T1000 (cell line): Measurements from ENCODE around the gene TMEM238.
"Not testable (repeated sequence)": the region's sequence is repeated elsewhere in the genome, so short reads cannot be mapped to it uniquely, and the experiment has no call there.

Source experiments
- DNase-seq: peaks from one replicate; lab custom pipeline; 2025; ENCODE audit warnings: mixed read lengths; lab: John Stamatoyannopoulos, UW

Gene TMEM238

DNA sequence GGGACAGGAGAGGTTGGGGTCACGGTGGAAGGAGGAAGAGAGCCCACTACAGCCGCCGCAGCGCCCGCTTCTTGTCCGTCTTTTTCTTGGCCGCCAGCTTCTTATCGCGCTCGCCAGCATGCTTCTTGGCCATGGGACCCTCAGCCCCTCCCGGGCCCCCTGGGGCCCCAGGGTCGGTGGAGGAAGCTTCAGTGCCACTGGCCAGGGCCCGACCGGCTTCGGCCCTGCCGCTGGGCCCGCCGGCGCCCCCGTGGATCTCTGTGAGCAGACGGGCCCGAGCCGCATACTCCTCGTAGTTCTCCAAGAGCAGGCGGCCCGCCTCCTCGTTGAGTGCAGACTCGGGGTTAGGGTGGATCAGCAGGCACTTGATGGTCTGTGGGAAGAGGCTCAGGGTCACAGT, 17.3 kb upstream of the TMEM238 start:
- not testable (repeated sequence) for DNase-seq

- DNase-seq = no peak
Measured at GRCh38 chr19:55400281-55401087, 16.4 kb upstream of the TMEM238 start.

DNA sequence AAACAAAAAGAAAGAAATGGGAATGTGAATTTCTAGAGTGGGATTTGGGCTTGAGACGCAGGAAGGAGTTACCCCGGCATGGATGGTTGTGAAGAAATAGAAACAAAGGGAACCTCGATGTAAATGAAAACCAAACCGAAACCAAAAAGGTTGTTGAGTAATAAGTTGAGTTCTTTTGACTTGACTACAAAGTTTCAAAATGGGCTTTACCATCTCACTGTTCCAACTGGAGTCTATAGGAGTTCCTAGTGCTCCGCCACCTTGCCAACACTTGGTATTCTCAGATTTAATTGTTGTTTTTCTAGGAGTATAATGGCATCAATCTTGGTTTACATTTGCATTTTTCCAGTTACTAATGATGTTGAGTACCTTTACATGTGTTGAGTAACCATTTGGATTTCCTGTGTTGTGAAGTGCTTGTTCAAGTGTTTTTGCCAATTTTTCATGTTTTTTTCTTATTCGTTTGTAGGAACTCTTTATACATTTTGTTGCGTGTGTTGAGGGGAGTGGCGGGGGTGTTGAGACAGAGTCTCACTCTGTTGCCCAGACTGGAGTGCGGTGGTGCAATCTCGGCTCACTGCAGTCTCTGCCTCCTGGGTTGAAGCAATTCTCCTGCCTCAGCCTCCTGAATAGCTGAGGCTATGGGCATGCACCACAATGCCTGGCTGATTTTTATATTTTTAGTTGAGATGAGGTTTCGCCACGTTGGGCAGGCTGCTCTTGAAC, 14.3 kb upstream of the TMEM238 start:
- no peak for DNase-seq

DNA sequence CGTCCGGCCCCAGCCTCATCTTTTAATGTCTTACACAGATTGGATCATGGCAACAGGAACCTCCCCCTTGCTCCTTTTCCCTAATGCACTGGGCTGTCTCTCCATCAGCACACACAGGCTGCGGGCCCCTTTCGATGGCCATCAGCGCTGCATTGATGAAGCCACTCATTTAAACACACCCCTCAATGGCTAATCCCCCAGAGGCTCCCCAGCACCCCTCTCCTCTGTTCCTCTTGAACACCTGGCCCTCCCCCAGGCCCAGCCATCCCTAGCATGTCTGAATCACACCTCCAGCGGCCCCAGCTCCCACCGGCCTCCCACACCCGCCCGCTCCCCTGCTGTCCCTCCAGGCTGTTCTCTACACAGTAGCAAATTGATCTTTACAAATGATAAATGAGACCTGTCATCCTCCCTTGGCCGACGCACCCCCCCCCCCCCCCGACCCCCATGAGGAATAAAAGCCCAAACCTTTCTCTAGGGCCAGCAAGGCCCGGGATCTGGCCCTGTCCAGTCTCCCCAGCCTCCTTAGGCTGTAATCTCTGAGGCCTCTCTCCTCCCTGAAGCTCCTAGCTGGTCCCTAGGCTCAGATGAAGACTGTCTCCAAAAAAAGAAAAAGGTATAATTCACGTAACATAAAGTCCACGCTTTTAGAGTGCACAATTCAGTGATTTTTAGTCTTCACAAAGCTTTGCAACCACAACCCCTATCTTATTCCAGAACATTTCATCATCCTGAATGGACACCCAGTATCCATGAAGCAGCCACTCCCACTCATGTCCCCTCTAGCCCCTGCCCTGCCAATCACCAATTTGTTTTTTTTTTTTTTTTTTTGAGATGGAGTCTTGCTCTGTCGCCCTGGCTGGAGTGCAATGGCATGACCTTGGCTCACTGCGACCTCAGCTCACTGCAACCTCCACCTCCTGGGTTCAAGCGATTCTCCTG, 9.0 kb upstream of the TMEM238 start:
- no peak for DNase-seq

GRCh38 chr19:55391702-55392615, 7.9 kb upstream of the TMEM238 start:
- DNase-seq = no peak

DNA sequence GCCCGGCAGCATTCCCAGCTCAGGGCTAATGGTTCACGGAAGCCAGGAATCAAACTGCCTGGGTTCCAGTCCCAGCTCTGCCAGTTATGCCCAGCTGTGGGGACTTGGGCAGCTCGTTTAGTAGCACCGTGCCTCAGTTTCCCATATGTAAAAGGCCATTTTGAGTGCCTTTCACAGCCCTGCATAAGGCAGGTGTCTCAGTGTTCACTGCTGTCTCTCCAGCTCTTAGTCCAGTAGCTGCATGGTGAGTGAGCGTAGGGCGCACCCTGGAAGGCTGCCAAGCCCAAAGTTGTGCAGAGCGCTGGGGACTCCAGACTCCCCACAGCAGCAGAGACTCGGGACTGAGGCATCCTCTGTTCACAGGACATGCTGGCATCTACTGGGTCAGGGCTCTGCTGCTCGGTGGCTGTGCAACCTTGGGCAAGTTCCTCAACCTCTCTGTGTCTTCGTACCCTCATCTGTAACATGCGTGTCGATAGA, 7.1 kb upstream of the TMEM238 start:
- DNase-seq = no peak

DNA sequence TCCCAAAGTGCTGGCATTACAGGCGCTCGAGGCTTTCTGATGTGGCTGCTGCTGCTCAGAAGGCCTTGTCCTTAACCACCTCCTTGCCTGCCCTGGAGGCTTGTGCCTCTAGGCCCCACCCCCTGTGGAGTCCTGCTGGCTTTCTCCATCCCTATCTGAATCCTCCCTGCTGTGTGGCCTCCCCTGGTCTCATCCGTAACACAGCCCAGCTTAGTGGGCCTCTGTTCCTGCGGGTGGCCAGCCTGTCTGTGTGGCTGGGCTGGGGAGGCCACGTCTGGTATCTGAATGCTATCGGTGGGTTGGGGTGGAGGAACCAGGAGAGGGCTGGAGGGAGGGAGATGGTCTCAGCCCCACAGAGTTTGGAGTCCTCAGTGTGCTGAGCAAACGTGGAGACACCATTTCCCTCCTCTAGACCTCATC, 6.4 kb upstream of the TMEM238 start:
- DNase-seq = no peak

- no peak for DNase-seq
Measured at GRCh38 chr19:55389386-55390317, 5.6 kb upstream of the TMEM238 start.

DNA sequence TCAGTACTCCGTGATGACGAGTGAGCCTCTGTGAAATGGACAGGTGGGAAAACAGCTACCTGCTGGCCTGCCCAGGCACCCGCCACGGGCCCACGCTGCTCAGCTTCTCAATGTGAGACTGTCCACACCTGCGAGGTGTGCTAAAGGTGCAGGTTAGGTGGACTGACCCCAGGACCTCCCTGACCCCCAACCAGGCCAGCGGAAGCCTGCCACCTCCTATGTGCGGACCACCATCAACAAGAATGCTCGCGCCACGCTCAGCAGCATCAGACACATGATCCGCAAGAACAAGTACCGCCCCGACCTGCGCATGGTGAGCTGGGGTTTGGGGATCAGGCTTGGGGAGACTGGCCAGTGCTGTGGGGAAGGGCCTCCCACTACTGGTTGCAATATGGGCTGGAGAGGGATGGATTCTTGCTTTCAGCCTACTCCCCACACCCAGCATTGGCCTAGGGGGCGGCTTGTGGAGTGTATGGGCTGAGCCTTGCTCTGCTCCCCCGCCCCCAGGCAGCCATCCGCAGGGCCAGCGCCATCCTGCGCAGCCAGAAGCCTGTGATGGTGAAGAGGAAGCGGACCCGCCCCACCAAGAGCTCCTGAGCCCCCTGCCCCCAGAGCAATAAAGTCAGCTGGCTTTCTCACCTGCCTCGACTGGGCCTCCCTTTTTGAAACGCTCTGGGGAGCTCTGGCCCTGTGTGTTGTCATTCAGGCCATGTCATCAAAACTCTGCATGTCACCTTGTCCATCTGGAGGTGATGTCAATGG, 3.8 kb upstream of the TMEM238 start:
- no peak for DNase-seq

- DNase-seq = no peak
Measured at GRCh38 chr19:55386493-55386971, 2.4 kb upstream of the TMEM238 start.

DNA sequence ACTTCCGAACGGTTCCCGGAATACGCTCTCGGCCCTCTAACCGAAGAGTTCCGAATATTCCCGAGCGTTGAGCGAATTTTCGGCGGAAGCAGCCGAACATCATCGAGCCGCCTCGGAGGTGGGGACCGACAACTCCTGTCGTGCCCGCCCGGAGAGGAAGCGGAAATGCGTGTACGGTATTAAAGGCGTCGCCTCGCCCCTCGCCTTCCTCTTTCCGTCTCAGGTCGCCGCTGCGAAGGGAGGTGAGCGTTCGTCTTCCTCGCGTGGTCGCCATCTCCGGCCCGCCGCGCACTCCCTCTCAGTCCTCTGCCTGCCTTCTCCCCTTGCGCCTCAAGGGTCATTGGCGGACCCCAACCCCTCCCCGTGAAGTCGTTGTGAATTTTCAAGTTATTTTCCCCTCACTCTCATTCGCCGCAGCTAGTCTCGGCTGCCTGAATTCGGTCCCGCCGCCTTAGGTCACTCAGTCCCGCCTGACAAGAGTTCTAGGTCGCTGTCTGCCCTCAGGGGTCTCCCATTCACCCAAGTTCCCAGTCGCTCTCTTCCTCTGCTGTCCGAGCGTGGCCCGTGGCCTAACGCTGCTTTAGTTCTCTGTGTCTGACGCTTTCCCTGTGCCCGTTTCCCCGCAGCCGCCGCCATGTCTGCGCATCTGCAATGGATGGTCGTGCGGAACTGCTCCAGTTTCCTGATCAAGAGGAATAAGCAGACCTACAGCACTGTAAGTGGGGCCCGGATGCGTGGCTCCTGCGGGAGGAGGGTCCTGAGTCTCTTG, 1.8 kb upstream of the TMEM238 start, which contains the start of gene RPL28:
RPL28 (plus strand) TSS at position 209 of the 769 bp plus-strand sequence; CDS start at position 635, 426 bp downstream.
- DNase-seq = peak; percentile 95

DNA sequence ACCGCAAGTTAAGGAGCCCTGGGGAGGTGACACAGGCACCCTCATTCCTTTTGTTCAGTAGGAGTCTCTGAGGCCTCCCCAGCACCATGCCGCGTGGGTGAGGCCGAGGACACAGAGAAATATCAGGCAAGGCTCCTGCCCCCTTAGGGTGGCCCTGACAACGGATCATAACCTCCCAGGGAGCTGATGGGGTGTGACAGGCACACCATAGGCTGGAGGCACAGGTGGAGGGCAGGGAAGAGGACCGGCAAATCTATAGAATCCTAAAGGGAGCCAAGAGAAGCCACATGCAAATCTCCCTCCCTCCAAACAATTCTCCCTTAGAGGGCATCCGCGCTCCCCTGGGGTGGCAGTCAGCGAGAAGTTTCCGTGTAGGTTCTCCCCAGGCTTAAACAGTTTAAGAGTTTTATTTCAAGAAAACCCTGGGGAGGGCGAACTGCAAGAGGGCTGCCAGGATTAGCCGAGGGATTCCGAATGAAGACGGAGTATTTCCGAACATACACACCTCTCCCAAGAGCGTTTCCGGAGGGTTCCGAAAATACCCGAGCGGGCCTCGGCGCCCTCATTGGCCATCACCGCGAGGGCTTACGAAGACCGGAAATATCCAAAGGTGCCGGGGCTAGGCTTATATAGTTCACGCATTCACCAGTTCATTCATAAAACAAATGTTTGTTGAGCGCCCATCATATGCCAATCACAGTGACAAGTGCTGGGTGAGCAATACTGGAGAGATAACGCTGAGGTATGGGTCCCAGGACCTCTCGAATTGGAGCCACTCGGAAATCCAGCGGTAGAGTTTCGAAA, 1.0 kb upstream of the TMEM238 start:
- DNase-seq = peak; percentile 88

DNA sequence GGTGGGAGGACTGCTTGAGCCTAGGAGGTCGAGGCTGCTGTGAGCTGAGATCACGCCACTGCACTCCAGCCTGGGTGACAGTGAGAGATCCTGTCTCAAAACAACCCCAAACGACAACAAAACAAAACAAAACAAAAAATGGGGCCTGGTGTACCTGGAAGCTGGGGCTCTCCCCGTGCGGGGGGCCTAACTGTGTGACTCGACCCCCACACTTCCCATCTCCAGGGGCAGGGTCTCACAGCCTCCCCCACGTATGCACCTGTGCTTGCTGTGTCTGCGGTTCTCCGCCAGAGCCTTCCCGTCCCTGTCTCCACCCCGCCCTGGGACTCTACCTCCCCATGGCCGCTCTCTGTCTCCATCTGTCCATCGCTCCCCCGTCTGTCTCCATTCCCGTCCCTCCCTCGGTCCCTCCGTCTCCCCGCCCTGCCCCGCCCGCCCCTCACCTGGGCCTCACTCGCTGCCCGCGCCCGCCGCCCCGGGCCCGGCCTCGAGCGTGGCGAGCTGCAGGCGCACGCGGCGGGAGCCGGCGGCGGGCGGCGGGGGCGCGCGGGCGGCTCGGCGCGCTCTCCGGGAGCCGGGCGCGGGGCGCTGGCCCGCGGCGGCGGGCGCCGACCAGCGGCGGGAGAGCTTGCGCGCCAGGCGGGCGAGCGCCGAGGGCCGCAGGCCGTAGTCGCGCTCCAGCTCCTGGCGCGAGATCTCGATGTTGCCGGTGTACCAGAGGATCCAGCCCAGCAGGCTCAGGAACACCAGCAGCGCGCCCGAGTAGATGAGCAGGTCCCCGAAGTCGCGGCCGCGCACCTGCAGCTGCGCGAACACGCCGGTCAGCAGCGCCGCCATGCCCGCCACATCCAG, 587 bp downstream of the TMEM238 start:
- peak; percentile 25 for DNase-seq

GRCh38 chr19:55382522-55383054, 1.5 kb downstream of the TMEM238 start:
- DNase-seq = no peak

GRCh38 chr19:55382013-55382412, 2.1 kb downstream of the TMEM238 start:
- no peak for DNase-seq

- no peak for DNase-seq
Measured at GRCh38 chr19:55379174-55379573, 4.9 kb downstream of the TMEM238 start.
